HG02763 (cell line): ENCODE results near the gene ITSN1.
"Not testable (repeated sequence)": the region's sequence is repeated elsewhere in the genome, so short reads cannot be mapped to it uniquely, and the experiment has no call there.

Experiments
- ATAC-seq: cut with Tn5 transposase; IDR thresholded peaks from one replicate; pipeline ENCODE4 v1.9.1; 2021; ENCODE audit warnings: mild to moderate bottlenecking, moderate library complexity; ENCODE audit not compliant: unreplicated experiment

Gene ITSN1

GRCh38 chr21:33721081-33721480 lies 78.8 kb downstream of the ITSN1 start:
- ATAC-seq: no peak

- ATAC-seq: not testable (repeated sequence)
Measured at GRCh38 chr21:33729139-33729538, 86.8 kb downstream of the ITSN1 start.

DNA sequence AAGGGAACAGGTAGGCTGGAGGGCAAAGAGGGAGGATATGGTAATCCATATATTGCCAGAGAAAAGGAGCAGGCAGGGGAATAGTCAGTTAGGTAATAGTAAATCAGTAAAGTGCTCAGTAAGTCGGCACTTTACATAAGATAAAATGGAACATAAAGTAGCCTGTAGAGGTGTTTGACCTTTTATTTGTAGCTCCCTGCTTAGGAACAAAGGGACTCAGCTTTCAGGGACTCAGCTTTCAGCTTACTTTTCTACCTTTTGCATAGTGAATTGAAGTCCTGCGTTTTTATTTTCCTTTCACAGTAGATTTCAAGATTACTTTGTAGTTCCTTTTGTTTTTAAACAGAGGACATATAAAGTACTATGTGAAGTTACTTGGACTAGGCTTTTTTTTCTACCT lies 87.3 kb downstream of the ITSN1 start:
- no peak for ATAC-seq

- no peak for ATAC-seq
Measured at GRCh38 chr21:33731447-33731846, 89.1 kb downstream of the ITSN1 start.

DNA sequence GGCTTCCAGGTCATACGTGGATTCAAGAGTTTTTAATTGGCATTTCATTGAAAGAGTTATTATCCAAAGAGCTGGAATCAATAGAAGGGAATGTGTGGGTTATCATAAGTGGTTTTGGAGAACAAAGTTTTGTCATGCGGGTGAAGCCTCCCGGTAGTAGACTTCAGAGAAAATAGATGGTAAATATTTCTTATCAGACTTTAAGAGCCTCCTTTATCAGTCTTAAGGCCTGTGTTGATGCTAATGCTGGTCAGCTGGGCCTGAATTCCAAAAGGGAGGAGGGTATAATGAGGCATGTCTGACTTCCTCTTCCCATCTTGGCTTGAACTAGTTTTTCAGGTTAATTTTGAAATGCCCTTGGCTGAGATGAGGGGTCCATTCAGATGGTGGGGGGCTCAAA lies 89.7 kb downstream of the ITSN1 start:
- ATAC-seq: no peak

DNA sequence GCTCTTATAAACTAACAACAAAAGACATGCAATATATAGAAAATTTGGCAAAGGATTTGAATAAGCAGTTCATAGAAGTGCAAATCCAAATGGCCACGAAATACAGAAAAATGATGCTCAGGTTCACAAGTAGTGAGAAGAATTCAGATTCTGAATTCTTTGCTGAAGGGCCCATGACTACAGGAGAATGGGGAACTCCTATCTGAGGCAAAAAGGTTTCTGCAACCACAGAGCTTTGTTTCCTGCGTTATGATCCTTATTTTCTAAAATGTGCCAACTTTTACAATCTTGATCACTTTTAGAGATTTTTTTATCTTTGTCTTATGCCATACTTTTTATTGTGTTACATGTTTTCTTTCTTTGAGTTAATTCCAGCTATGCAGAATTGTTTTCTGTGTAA lies 91.3 kb downstream of the ITSN1 start:
- ATAC-seq: no peak

- ATAC-seq: no peak
Measured at GRCh38 chr21:33734291-33734690, 92.0 kb downstream of the ITSN1 start.

GRCh38 chr21:33734818-33735217 lies 92.5 kb downstream of the ITSN1 start:
- no peak for ATAC-seq

DNA sequence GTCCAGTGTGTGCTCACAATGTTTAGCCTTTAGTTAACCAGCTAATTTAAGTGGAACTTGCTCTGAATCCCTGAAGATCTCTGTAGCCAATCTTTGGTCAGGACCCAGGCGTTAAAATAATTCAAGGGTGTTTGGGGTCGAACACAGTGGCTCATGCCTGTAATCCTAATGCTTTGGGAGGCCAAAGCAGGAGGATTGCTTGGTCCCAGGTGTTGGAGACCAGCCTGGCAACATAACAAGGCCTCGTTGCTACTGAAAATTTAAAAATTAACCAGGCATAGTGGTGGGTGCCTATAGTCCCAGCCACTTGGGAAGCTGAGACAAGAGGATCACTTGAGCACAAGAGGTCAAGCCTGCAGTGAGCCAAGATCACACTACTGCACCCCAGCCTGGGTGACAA lies 94.3 kb downstream of the ITSN1 start:
- ATAC-seq: no peak

DNA sequence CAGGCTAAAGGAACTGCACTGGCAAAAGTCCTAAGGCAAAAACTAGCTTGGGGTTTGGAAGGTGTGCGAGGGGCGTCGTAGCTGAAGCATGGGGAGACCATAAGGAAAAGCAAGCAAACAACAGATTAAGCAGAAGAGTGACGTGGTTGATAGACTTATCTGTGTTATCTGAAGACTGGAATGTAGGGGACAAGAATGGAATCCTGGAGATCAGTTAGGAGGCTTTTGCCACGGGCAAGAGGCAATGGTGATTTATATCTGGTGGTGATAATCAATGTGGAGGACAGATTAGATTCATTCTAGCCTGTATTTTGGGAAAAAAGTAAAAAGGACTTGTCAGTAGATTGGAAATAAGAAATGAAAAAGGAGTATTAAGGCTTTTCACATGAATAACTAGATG lies 97.4 kb downstream of the ITSN1 start:
- no peak for ATAC-seq

GRCh38 chr21:33747420-33747819 lies 105.1 kb downstream of the ITSN1 start:
- no peak for ATAC-seq

- no peak for ATAC-seq
Measured at GRCh38 chr21:33748903-33749302, 106.6 kb downstream of the ITSN1 start.

DNA sequence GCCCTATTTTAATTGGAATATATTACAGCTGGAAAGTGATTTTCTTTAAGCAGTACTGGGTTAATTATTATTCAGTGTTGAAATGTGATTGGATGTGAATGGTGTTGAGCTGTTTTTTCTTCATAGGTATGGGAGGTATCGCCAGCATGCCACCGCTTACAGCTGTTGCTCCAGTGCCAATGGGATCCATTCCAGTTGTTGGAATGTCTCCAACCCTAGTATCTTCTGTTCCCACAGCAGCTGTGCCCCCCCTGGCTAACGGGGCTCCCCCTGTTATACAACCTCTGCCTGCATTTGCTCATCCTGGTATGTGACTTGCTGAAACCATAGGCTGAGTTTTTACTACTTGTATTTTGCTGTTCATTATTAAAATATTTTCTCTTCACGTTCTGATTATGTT lies 107.7 kb downstream of the ITSN1 start:
- ATAC-seq: no peak

DNA sequence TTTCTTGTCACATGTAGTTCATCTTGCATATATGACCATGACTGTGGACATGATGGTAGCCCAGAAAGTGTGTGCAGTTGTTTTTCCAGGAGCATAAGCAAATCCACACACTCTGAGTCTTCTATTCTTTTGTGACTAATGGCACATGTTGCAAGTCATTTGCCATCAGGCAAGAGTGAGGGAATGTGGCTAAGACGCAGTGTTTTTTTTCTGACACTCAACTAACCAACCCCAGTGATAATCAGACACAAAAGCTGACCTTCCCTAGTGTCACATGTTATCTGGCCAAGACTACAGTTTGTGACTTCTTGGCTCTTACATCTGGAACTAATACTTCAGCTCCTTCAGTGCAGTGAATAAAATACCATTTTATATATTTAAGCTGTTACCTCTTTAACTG lies 108.8 kb downstream of the ITSN1 start:
- no peak for ATAC-seq

DNA sequence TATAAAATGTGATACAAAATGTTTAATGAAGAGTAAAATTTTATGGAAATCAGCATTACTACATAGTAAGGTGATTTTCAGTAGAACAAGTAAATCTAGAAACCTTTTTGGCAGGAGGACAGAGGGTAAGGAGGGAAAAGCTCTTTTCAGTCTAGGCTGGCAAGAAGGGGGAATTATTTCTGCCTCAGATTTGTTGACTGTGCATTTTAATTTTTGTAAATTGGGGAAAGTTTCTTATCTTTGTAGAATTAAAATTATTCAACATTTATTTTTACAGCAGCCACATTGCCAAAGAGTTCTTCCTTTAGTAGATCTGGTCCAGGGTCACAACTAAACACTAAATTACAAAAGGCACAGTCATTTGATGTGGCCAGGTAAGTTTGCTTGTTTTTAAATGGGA lies 109.2 kb downstream of the ITSN1 start:
- ATAC-seq: no peak

DNA sequence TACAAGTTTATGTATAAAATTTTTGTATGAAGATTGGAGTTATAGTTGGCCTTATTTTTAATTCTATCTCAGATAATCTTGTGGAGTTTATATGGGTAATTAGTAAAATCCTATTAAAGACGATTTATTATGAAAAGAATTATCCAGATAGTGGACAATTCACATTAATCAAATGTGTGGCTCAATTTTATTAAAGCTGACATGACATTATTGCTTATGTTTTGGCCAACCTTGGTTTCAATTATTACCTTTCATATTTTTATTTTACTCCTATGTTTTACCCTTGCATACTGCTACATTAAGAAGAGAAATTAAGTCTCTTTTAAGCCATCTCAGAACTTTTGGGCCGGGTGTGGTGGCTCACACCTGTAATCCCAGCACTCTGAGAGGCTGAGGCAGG lies 110.0 kb downstream of the ITSN1 start:
- ATAC-seq: no peak

DNA sequence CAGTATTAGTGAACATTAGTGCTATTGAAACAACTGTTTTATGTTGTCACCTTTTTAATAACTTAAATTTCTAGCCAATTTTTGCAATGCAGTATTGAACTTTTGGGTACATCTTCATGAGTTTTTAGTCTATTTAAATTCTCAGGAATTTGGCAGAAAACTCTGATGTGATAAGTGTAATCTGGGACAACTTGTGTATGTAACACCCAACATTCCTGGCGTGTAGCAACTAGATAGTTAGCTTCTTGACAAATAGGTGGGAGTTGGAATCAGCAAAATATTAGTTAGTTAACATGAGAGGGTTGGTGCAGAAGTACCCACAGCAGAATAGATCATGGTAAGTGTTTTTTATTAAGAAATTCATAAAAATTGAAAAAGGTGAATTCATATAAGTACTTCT lies 111.6 kb downstream of the ITSN1 start:
- no peak for ATAC-seq

DNA sequence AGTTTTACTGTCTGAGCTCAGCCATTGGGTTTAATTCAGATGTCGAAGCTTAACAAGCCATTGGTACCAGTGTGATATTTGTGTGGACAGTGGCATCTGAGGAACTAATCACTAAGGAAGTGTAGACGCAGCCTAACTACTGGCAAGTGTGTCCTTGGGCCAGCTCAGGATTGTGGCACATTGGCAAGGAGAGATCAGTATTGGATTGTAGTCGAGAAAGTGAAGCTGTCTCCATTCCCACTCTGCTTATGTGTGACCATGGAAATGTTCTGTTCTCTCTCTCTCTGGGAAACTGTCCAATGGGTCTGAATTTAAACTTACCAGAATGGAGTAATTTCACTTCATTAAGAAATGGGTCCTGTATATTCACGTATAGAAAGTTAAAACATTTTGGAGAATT lies 112.2 kb downstream of the ITSN1 start:
- ATAC-seq: no peak

DNA sequence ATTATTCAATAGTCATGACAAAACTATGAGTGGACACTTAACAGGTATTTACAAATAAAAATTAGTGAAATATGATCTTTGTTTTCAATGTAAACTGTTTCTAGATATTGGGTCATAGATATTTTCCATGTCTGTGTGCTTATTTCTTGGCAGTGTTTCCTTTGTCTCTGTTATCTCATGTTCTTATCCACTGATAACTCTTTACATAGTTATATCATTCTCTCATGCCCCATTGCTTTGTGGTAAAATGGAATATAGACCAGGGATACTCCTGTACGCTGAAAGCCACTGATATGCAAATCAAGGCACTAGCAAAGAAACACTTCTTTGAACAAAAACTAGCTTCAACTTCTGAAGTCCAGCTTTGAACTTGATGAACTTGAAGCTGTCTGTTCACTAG lies 113.1 kb downstream of the ITSN1 start:
- ATAC-seq: no peak

DNA sequence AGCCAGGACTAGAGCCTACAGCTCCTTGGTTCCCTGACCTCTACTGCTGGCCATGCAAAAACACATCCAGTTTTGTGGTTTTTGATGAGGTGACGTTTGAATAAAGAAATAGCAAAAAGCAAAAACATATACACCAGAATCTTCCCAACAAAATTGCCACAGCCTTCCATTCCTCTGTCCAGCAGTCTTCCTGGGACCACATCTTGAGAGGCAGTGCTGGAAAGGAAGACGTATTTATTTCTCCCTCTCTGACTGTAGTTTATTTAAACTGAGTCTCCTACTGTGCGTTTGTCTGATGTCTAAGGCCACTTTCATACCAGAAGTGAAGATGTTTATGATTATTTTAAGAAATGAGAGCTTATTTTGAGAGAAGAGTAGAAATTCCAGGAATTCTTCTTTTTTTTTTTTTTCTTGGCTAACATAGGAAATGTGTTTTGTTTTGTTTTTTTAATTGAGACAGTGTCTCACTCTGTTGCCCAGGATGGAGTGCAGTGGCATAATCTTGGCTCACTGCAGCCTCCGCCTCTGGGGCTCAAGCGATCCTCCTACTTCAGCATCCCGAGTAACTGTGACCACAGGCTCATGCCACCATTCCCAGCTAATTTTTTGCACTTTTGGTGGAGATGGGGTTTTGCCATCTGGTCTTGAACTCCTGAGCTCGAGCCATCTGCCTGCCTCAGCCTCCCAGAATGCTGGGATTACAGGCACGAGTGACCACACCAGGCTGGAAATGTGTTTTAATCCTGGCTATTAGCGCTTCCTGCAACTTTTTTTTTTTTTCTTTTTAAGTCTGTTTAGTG lies 118.5 kb downstream of the ITSN1 start:
- no peak for ATAC-seq

- no peak for ATAC-seq
Measured at GRCh38 chr21:33761441-33762036, 119.2 kb downstream of the ITSN1 start.

GRCh38 chr21:33762803-33763581 lies 120.7 kb downstream of the ITSN1 start:
- no peak for ATAC-seq
